ENCODE results near the gene UBASH3A. TPM values are rescaled to one million over a fixed set of nuclear protein-coding genes. Genes with fewer than 3 reads are reported as not detected.

The UBASH3A gene
- polyA plus RNA-seq, 1 donor (not counting 4 experiments of a cell fraction or from before 2014, with no cell fraction given), result not detected

- no peaks in the 10 kb centered on the region for H3K36me3 ChIP-seq (ENCODE audit: control insufficient read depth in 2 of 2, extremely low read depth in 1 of 2, insufficient read depth in 2 of 2, low read length in 2 of 2)
- no peak overlapping the region for H3K4me3 ChIP-seq (ENCODE audit: control insufficient read depth in 2 of 3, extremely low read depth in 1 of 3, insufficient read depth in 2 of 3, low read depth in 1 of 3, low read length in 3 of 3)
- no peak overlapping the region for H2AFZ ChIP-seq (ENCODE audit: control insufficient read depth, low read length)
- FAIRE-seq, result no peak
- no peak for DNase-seq (ENCODE audit: low read depth, low spot score)
- dilution Hi-C loops (cut with MboI; ENCODE audit: extremely low pct_ligation_motif_present, low sequenced_read_pairs), result loop anchor here (10.0 kb wide), 1 partner anchor 84 kb away; no protein-coding TSS in a partner anchor
- no peak overlapping the region for H3K27ac ChIP-seq (ENCODE audit: control insufficient read depth, insufficient read depth, low read length)
- H3K27me3 ChIP-seq (ENCODE audit: control insufficient read depth, extremely low read depth, insufficient read depth, low read length), result peaks cover 7% of the 10 kb centered on the region
- no peaks in the 10 kb centered on the region for H3K79me2 ChIP-seq (ENCODE audit: control insufficient read depth, insufficient read depth, low read length)
- no peaks in the 10 kb centered on the region for H3K9me1 ChIP-seq (ENCODE audit: control insufficient read depth, extremely low read depth, insufficient read depth, low read length)
- H4K20me1 ChIP-seq (ENCODE audit: control insufficient read depth, extremely low read depth, insufficient read depth, low read length), result no peaks in the 10 kb centered on the region
- no peak overlapping the region for H3K4me2 ChIP-seq (ENCODE audit: control insufficient read depth, extremely low read depth, insufficient read depth, low read depth, low read length)
- H3K9ac ChIP-seq (ENCODE audit: control insufficient read depth, extremely low read depth, insufficient read depth, low read length), result no peak overlapping the region
- no peak for TF ChIP-seq EZH2 (IDR thresholded peaks at IDR 0.05; ENCODE audit: low read length)
- no peak for TF ChIP-seq CTCF (optimal IDR thresholded peaks at IDR 0.05 in 1 of 3, IDR thresholded peaks at IDR 0.05 in 1 of 3, conservative IDR thresholded peaks at IDR 0.05 in 1 of 3; ENCODE audit: extremely low read depth in 1 of 3, insufficient read depth in 2 of 3, low read length in 3 of 3)
- peaks cover 2% of the 10 kb centered on the region for H3K4me1 ChIP-seq (ENCODE audit: control insufficient read depth, extremely low read depth, insufficient read depth, low read length)
- H3K9me3 ChIP-seq (ENCODE audit: control insufficient read depth, low read depth, low read length), result no peaks in the 10 kb centered on the region
Measured at GRCh38 chr21:42429021-42429420, 25.3 kb downstream of the UBASH3A start.

GRCh38 chr21:42429856-42430255 lies 26.2 kb downstream of the UBASH3A start:
- Histone ChIP-seq H3K27me3 (ENCODE audit: control insufficient read depth, extremely low read depth, insufficient read depth, low read length) (peaks cover 5% of the 10 kb centered on the region), H3K4me3 (ENCODE audit: control insufficient read depth in 2 of 3, extremely low read depth in 1 of 3, insufficient read depth in 2 of 3, low read depth in 1 of 3, low read length in 3 of 3) (no peak overlapping the region), H3K79me2 (ENCODE audit: control insufficient read depth, insufficient read depth, low read length) (no peaks in the 10 kb centered on the region), H3K27ac (ENCODE audit: control insufficient read depth, insufficient read depth, low read length) (no peak overlapping the region), H3K4me1 (ENCODE audit: control insufficient read depth, extremely low read depth, insufficient read depth, low read length) (peaks cover 4% of the 10 kb centered on the region), H3K36me3 (ENCODE audit: control insufficient read depth in 2 of 2, extremely low read depth in 1 of 2, insufficient read depth in 2 of 2, low read length in 2 of 2) (no peaks in the 10 kb centered on the region), H3K9me1 (ENCODE audit: control insufficient read depth, extremely low read depth, insufficient read depth, low read length) (no peaks in the 10 kb centered on the region), H3K9ac (ENCODE audit: control insufficient read depth, extremely low read depth, insufficient read depth, low read length) (no peak overlapping the region), H3K4me2 (ENCODE audit: control insufficient read depth, extremely low read depth, insufficient read depth, low read depth, low read length) (no peak overlapping the region), H3K9me3 (ENCODE audit: control insufficient read depth, low read depth, low read length) (no peaks in the 10 kb centered on the region), H2AFZ (ENCODE audit: control insufficient read depth, low read length) (no peak overlapping the region), H4K20me1 (ENCODE audit: control insufficient read depth, extremely low read depth, insufficient read depth, low read length) (no peaks in the 10 kb centered on the region)
- dilution Hi-C loops (cut with MboI; ENCODE audit: extremely low pct_ligation_motif_present, low sequenced_read_pairs), result loop anchor here (10.0 kb wide), 1 partner anchor 85 kb away; no protein-coding TSS in a partner anchor
- TF ChIP-seq CTCF (optimal IDR thresholded peaks at IDR 0.05 in 1 of 3, IDR thresholded peaks at IDR 0.05 in 1 of 3, conservative IDR thresholded peaks at IDR 0.05 in 1 of 3; ENCODE audit: extremely low read depth in 1 of 3, insufficient read depth in 2 of 3, low read length in 3 of 3), result no peak
- no peak for TF ChIP-seq EZH2 (IDR thresholded peaks at IDR 0.05; ENCODE audit: low read length)
- FAIRE-seq, result no peak
- DNase-seq (ENCODE audit: low read depth, low spot score), result no peak
